ENCODE measurements around the gene CD4. TPM values are rescaled to one million over a fixed set of nuclear protein-coding genes. Genes with fewer than 3 reads are reported as not detected.

Gene CD4
- total and polyA plus RNA-seq, 2 of the 4 experiments (the other 2 are of a cell fraction): 5.7 to 15.0 TPM

DNA sequence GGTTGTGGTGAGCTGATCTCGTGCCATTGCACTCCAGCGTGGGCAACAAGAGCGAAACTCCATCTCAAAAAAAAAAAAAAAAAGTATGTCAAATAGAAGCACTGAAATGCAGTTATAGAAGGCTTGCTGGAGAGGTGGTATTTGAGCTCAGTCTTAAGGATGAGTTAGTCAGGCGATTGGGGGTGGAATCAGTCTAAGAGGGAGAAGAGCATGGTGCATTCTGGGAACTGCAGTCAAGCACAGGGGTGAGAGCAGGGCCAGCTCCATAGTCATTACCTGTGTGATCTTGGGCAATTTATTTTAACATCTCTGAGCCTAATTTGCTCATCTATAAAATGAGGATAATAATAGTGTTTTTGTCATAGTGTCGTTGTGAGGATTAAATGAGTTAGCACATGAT lies 45.5 kb downstream of the CD4 start:
- no peak overlapping the region for H2BK5ac ChIP-seq (ENCODE audit: low read depth, low read length, poor library complexity, severe bottlenecking)
- no peak overlapping the region for H2AFZ ChIP-seq (replicated peaks; ENCODE audit: low read length, poor library complexity)
- H2AK9ac ChIP-seq (replicated peaks; ENCODE audit: low read depth, low read length, poor library complexity): no peak overlapping the region
- no peaks in the 10 kb centered on the region for H3K27me3 ChIP-seq (ENCODE audit: control insufficient read depth, insufficient read depth, low read length)
- ATAC-seq (ENCODE audit: low read depth) (no peak), DNase-seq (no peak)
- no peak overlapping the region for H3K18ac ChIP-seq (ENCODE audit: low read depth, low read length)
- H3K9me3 ChIP-seq (ENCODE audit: control insufficient read depth, insufficient read depth, low read length): no peaks in the 10 kb centered on the region
- H3K4me3 ChIP-seq (ENCODE audit: insufficient read depth, low read depth, low read length): no peak overlapping the region
- intact Hi-C loops (cut with micrococcal nuclease): no loop called here
- H2AK5ac ChIP-seq (ENCODE audit: low read depth, low read length): no peak overlapping the region
- H3K23ac ChIP-seq (ENCODE audit: low read depth, low read length): no peak overlapping the region
- H3K9me1 ChIP-seq (ENCODE audit: insufficient read depth, low read length): peaks cover 3% of the 10 kb centered on the region; the same call in 1 of the 2 replicates
- dilution Hi-C loops (cut with HindIII; ENCODE audit: low sequenced_read_pairs, unreplicated experiment): no loop called here
- H4K8ac ChIP-seq (ENCODE audit: low read depth in 2 of 2, low read length in 2 of 2): no peak overlapping the region
- no peak overlapping the region for H3K27ac ChIP-seq (ENCODE audit: insufficient read depth, low read length)
- no peak overlapping the region for H2BK120ac ChIP-seq (ENCODE audit: low read depth, low read length)
- no peak overlapping the region for H3K4ac ChIP-seq (ENCODE audit: low read depth, low read length)
- H3K79me1 ChIP-seq (ENCODE audit: low read depth in 1 of 2, low read length in 2 of 2): peaks cover 9 to 37% of the 10 kb centered on the region in 2 experiments
- H3K4me2 ChIP-seq (ENCODE audit: low read depth, low read length): no peak overlapping the region
- no peak overlapping the region for H3K56ac ChIP-seq (ENCODE audit: extremely low read depth, insufficient read depth, low read length)
- BruUV-seq (replicated peaks): no TSS peak
- POLR2A ChIA-PET (ENCODE audit: unreplicated experiment): no interaction called here
- peaks cover 7% of the 10 kb centered on the region for H4K20me1 ChIP-seq (ENCODE audit: insufficient read depth, low read length)
- H4K91ac ChIP-seq (ENCODE audit: insufficient read depth, low read depth, low read length): no peak overlapping the region
- peaks cover 69% of the 10 kb centered on the region for H3K36me3 ChIP-seq (ENCODE audit: control insufficient read depth, insufficient read depth, low read length)
- TF ChIP-seq BHLHE40 (IDR thresholded peaks at IDR 0.05; ENCODE audit: low read depth, low read length) (no peak), CEBPB (IDR thresholded peaks at IDR 0.05; ENCODE audit: low read depth, low read length) (no peak), RAD21 (IDR thresholded peaks at IDR 0.05; ENCODE audit: low read length) (no peak), POLR2A (IDR thresholded peaks at IDR 0.05; ENCODE audit: low read depth, low read length) (no peak), FOS (IDR thresholded peaks at IDR 0.05; ENCODE audit: low read depth, low read length) (no peak), MAZ (IDR thresholded peaks at IDR 0.05; ENCODE audit: borderline replicate concordance, low read depth, low read length) (no peak), NFE2L2 (IDR thresholded peaks at IDR 0.05; ENCODE audit: low read depth, low read length) (no peak), CHD1 (IDR thresholded peaks at IDR 0.05; ENCODE audit: low read depth, low read length) (no peak), SMC3 (IDR thresholded peaks at IDR 0.05; ENCODE audit: low read depth, low read length) (no peak), MAFK (IDR thresholded peaks at IDR 0.05; ENCODE audit: low read depth, low read length) (no peak), RFX5 (IDR thresholded peaks at IDR 0.05; ENCODE audit: low read depth, low read length) (no peak), MXI1 (IDR thresholded peaks at IDR 0.05; ENCODE audit: borderline replicate concordance, low read depth, low read length) (no peak), RCOR1 (IDR thresholded peaks at IDR 0.05; ENCODE audit: insufficient replicate concordance, low read length) (no peak)
- TF ChIP-seq, protein P1, sequence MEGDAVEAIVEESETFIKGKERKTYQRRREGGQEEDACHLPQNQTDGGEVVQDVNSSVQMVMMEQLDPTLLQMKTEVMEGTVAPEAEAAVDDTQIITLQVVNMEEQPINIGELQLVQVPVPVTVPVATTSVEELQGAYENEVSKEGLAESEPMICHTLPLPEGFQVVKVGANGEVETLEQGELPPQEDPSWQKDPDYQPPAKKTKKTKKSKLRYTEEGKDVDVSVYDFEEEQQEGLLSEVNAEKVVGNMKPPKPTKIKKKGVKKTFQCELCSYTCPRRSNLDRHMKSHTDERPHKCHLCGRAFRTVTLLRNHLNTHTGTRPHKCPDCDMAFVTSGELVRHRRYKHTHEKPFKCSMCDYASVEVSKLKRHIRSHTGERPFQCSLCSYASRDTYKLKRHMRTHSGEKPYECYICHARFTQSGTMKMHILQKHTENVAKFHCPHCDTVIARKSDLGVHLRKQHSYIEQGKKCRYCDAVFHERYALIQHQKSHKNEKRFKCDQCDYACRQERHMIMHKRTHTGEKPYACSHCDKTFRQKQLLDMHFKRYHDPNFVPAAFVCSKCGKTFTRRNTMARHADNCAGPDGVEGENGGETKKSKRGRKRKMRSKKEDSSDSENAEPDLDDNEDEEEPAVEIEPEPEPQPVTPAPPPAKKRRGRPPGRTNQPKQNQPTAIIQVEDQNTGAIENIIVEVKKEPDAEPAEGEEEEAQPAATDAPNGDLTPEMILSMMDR (conservative IDR thresholded peaks at IDR 0.05; ENCODE audit: low read depth, low read length): no peak
- TF ChIP-seq, protein P2, sequence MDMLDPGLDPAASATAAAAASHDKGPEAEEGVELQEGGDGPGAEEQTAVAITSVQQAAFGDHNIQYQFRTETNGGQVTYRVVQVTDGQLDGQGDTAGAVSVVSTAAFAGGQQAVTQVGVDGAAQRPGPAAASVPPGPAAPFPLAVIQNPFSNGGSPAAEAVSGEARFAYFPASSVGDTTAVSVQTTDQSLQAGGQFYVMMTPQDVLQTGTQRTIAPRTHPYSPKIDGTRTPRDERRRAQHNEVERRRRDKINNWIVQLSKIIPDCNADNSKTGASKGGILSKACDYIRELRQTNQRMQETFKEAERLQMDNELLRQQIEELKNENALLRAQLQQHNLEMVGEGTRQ (IDR thresholded peaks at IDR 0.05; ENCODE audit: low read depth, low read length): no peak
- TF ChIP-seq, protein P3, sequence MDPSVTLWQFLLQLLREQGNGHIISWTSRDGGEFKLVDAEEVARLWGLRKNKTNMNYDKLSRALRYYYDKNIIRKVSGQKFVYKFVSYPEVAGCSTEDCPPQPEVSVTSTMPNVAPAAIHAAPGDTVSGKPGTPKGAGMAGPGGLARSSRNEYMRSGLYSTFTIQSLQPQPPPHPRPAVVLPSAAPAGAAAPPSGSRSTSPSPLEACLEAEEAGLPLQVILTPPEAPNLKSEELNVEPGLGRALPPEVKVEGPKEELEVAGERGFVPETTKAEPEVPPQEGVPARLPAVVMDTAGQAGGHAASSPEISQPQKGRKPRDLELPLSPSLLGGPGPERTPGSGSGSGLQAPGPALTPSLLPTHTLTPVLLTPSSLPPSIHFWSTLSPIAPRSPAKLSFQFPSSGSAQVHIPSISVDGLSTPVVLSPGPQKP (IDR thresholded peaks at IDR 0.05; ENCODE audit: borderline replicate concordance, low read depth, low read length): no peak
- no peak overlapping the region for H2BK20ac ChIP-seq (ENCODE audit: low read depth, low read length)
- H3K9ac ChIP-seq (ENCODE audit: low read depth, low read length): no peak overlapping the region
- WGBS, 2 experiments (ENCODE audit: extremely low coverage in 2 of 2, insufficient read length in 1 of 2): 89% methylated on average over 1 of the region's 5 CpGs; no CpG with 5 or more reads in 1 of the 2 experiments
- H3K4me1 ChIP-seq (ENCODE audit: control insufficient read depth, insufficient read depth, low read length): peaks cover 4% of the 10 kb centered on the region
- in situ Hi-C loops (cut with MboI; ENCODE audit: low sequenced_read_pairs): no loop called here
- no peak overlapping the region for H2BK15ac ChIP-seq (ENCODE audit: low read depth, low read length)
- H4K5ac ChIP-seq (ENCODE audit: low read depth, low read length): no peak overlapping the region
- CTCF ChIA-PET: interaction anchor here (1.0 kb wide), 1 partner anchor 56 kb away, joined by 4 read pairs; no protein-coding TSS in a partner anchor
- H3K14ac ChIP-seq (replicated peaks; ENCODE audit: low read depth, low read length): no peak overlapping the region
